Neural cell (in vitro differentiated cells): Measurements from ENCODE around the gene ADGRG3. TPM values are rescaled to one million over a fixed set of nuclear protein-coding genes. Genes with fewer than 3 reads are reported as not detected.

Experiments used
- H2AFZ ChIP-seq: fragments of 200-600, 300-800 bp; sonication (generic), shearing (Covaris generic); 2 replicates; pipeline ENCODE4 v1.6.0; 2014; ENCODE audit warnings: low read depth, mild to moderate bottlenecking, antibody characterized with exemption, low read length, moderate library complexity
- H3F3A ChIP-seq: fragments of 200-600 bp; shearing (Covaris generic); 2 replicates; pipeline ENCODE4 v1.6.1; 2016; ENCODE audit warnings: mild to moderate bottlenecking, moderate library complexity, mixed read lengths, antibody characterized with exemption, low read length; ENCODE audit not compliant: insufficient read depth, poor library complexity, severe bottlenecking
- H3K27ac ChIP-seq: fragments of 200-600, 300-800 bp; sonication (generic), shearing (Covaris generic); 2 replicates; pipeline ENCODE4 v1.5.1; 2014; ENCODE audit warnings: mild to moderate bottlenecking, low read length, moderate library complexity
- H3K27me3 ChIP-seq: fragments of 300-800, 200-600 bp; sonication (generic), shearing (Covaris generic); 2 replicates; pipeline ENCODE4 v1.6.0; 2014; ENCODE audit warnings: mild to moderate bottlenecking, low read depth, low read length, moderate library complexity; ENCODE audit not compliant: insufficient read depth
- H3K36me3 ChIP-seq: fragments of 300-800, 200-600 bp; sonication (generic), shearing (Covaris generic); 2 replicates; pipeline ENCODE4 v1.5.1; 2014; ENCODE audit warnings: mild to moderate bottlenecking, antibody characterized with exemption, low read length, moderate library complexity; ENCODE audit not compliant: insufficient read depth
- H3K4me2 ChIP-seq: fragments of 300-800, 200-600 bp; sonication (generic), shearing (Covaris generic); 2 replicates; pipeline ENCODE4 v1.6.0; 2014; ENCODE audit warnings: mild to moderate bottlenecking, low read length
- H3K4me3 ChIP-seq: fragments of 300-800, 200-600 bp; sonication (generic), shearing (Covaris generic); 2 replicates; pipeline ENCODE4 v1.5.1; 2014; ENCODE audit warnings: mild to moderate bottlenecking, low read length, moderate library complexity
- H3K79me2 ChIP-seq: fragments of 200-600 bp; shearing (Covaris generic); replicated peaks from 2 replicates; pipeline ENCODE4 v1.6.0; 2014; ENCODE audit warnings: mild to moderate bottlenecking, low read length, moderate library complexity; ENCODE audit not compliant: insufficient read depth
- H3K9ac ChIP-seq: fragments of 300-800, 200-600 bp; sonication (generic), shearing (Covaris generic); 2 replicates; pipeline ENCODE4 v1.6.1; 2016; ENCODE audit warnings: mild to moderate bottlenecking, low read length, mixed read lengths
- H3K9me2 ChIP-seq: fragments of 200-600 bp; shearing (Covaris generic); 2 replicates; pipeline ENCODE4 v1.6.1; 2016; ENCODE audit warnings: mild to moderate bottlenecking, low read length, mixed read lengths; ENCODE audit not compliant: insufficient read depth
- H3K9me3 ChIP-seq: fragments of 200-600, 300-800 bp; sonication (generic), shearing (Covaris generic); 2 replicates; pipeline ENCODE4 v1.6.1; 2016; ENCODE audit warnings: mild to moderate bottlenecking, mixed run types, low read length, moderate library complexity, mixed read lengths
- H4K20me1 ChIP-seq: fragments of 200-600 bp; shearing (Covaris generic); 2 replicates; pipeline ENCODE4 v1.6.1; 2016; ENCODE audit warnings: mild to moderate bottlenecking, mixed run types; ENCODE audit not compliant: insufficient read depth
- EP300 ChIP-seq: fragments of 450-650 bp; conservative IDR thresholded peaks from 2 replicates; pipeline ENCODE4 v1.6.1; 2014; ENCODE audit warnings: antibody characterized with exemption, mild to moderate bottlenecking, moderate library complexity; ENCODE audit not compliant: poor library complexity, severe bottlenecking
- EZH2 ChIP-seq: fragments of 200-600, 300-800 bp; shearing (Covaris generic), sonication (generic); IDR thresholded peaks from 2 replicates; pipeline ENCODE4 v1.6.1; 2014; ENCODE audit warnings: antibody characterized with exemption, low read length, borderline replicate concordance, mild to moderate bottlenecking; ENCODE audit not compliant: insufficient read depth, poor library complexity, severe bottlenecking
- MXI1 ChIP-seq: fragments of 450-650 bp; conservative IDR thresholded peaks from 2 replicates; pipeline ENCODE4 v1.6.1; 2014; ENCODE audit warnings: antibody characterized with exemption, mild to moderate bottlenecking; ENCODE audit not compliant: poor library complexity, severe bottlenecking
- POLR2AphosphoS5 ChIP-seq: IDR thresholded peaks from 2 replicates; pipeline ENCODE4 v1.6.1; 2012
- RAD21 ChIP-seq: fragments of 450-650 bp; conservative IDR thresholded peaks from 2 replicates; pipeline ENCODE4 v1.6.1; 2014; ENCODE audit warnings: antibody characterized with exemption, mild to moderate bottlenecking, moderate library complexity
- SMC3 ChIP-seq: fragments of 450-650 bp; conservative IDR thresholded peaks from 2 replicates; pipeline ENCODE4 v1.6.1; 2014; ENCODE audit warnings: antibody characterized with exemption, mild to moderate bottlenecking, moderate library complexity; ENCODE audit not compliant: poor library complexity
- TAF1 ChIP-seq: IDR thresholded peaks from 2 replicates; pipeline ENCODE4 v1.6.1; 2012; ENCODE audit warnings: low read depth
- polyA plus RNA-seq: library from polyadenylated mRNA; depleted of rRNA; stranded (reverse); fragments of >200 nt; gene quantifications from 2 replicates; pipeline ENCODE4 v1.2.3, GENCODE V29; 2014
- TF ChIP-seq, protein P1 (sequence below): IDR thresholded peaks from 2 replicates; pipeline ENCODE4 v1.6.1; 2012; ENCODE audit warnings: borderline replicate concordance
- TF ChIP-seq, protein P2 (sequence below): fragments of 450-650 bp; IDR thresholded peaks from 2 replicates; pipeline ENCODE4 v1.5.1; 2014; ENCODE audit warnings: antibody characterized with exemption, mild to moderate bottlenecking, moderate library complexity; ENCODE audit not compliant: poor library complexity, severe bottlenecking

ADGRG3 gene
- polyA plus RNA-seq, 1 donor from 2014 or later, result 0.62 TPM

DNA sequence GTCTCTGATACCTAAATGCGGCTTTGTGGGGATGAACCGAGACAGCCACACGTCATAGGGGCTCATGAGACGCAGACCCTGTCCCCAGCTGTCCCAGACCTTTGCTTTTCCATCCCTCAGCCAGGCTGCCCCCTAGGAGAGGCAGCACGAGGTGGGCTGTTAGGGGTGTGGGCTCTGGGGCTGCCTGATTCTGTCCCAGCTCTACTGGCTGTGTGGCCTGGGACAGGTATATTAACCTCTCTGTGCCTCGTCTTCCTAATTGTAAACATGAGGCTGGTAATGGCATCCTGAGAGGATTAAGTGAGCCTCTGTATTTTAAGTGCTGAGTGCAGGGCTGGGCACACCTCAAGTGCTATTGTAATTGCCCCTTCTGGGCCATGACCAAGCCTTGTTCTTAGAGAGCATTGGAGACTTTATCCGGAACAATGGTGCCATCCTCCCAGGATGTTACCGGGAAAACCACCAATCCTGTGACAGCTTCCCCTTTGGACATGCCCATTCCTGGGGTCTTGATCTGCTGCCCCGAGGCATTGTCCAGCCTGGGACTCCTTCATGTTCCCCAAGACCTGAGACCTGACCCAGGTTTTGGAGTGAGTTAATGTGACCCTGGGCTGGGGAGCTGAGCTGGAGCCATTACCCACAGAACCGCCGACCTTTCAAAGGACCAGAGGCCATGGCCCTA is 34.6 kb upstream of the ADGRG3 start:
- Histone ChIP-seq H3K27ac (no peak overlapping the region), H3F3A (no peaks in the 10 kb centered on the region), H4K20me1 (no peaks in the 10 kb centered on the region), H3K4me3 (no peak overlapping the region), H3K9ac (no peak overlapping the region), H3K79me2 (peaks cover 5% of the 10 kb centered on the region), H3K9me2 (no peaks in the 10 kb centered on the region), H2AFZ (no peak overlapping the region), H3K36me3 (no peaks in the 10 kb centered on the region), H3K4me2 (no peak overlapping the region), H3K27me3 (no peaks in the 10 kb centered on the region), H3K9me3 (no peaks in the 10 kb centered on the region)
- TF ChIP-seq, protein P1, sequence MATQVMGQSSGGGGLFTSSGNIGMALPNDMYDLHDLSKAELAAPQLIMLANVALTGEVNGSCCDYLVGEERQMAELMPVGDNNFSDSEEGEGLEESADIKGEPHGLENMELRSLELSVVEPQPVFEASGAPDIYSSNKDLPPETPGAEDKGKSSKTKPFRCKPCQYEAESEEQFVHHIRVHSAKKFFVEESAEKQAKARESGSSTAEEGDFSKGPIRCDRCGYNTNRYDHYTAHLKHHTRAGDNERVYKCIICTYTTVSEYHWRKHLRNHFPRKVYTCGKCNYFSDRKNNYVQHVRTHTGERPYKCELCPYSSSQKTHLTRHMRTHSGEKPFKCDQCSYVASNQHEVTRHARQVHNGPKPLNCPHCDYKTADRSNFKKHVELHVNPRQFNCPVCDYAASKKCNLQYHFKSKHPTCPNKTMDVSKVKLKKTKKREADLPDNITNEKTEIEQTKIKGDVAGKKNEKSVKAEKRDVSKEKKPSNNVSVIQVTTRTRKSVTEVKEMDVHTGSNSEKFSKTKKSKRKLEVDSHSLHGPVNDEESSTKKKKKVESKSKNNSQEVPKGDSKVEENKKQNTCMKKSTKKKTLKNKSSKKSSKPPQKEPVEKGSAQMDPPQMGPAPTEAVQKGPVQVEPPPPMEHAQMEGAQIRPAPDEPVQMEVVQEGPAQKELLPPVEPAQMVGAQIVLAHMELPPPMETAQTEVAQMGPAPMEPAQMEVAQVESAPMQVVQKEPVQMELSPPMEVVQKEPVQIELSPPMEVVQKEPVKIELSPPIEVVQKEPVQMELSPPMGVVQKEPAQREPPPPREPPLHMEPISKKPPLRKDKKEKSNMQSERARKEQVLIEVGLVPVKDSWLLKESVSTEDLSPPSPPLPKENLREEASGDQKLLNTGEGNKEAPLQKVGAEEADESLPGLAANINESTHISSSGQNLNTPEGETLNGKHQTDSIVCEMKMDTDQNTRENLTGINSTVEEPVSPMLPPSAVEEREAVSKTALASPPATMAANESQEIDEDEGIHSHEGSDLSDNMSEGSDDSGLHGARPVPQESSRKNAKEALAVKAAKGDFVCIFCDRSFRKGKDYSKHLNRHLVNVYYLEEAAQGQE, result no peak
- TF ChIP-seq, protein P2, sequence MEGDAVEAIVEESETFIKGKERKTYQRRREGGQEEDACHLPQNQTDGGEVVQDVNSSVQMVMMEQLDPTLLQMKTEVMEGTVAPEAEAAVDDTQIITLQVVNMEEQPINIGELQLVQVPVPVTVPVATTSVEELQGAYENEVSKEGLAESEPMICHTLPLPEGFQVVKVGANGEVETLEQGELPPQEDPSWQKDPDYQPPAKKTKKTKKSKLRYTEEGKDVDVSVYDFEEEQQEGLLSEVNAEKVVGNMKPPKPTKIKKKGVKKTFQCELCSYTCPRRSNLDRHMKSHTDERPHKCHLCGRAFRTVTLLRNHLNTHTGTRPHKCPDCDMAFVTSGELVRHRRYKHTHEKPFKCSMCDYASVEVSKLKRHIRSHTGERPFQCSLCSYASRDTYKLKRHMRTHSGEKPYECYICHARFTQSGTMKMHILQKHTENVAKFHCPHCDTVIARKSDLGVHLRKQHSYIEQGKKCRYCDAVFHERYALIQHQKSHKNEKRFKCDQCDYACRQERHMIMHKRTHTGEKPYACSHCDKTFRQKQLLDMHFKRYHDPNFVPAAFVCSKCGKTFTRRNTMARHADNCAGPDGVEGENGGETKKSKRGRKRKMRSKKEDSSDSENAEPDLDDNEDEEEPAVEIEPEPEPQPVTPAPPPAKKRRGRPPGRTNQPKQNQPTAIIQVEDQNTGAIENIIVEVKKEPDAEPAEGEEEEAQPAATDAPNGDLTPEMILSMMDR, result no peak
- TF ChIP-seq MXI1 (no peak), RAD21 (no peak), EZH2 (no peak), TAF1 (no peak), SMC3 (no peak), POLR2AphosphoS5 (no peak), EP300 (no peak)

DNA sequence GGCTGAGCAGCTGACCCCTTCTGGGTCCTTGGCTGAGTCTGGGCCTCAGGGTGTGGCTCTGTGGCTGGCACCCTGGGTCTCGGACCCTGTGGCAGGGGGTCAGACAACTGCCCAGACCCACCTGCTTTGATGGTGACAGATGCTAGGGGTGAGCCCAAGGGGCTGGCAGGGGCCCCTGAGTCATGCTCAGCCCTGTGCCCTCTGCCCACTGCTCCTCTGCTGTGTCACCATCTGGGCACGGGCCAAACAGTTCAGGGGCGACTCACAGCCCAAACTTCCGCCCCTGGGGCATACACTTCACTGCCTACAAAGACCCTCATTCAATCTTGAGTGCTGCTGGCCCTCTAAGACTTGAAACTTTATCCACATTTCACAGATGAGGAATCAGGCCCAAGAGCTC is 33.9 kb upstream of the ADGRG3 start:
- Histone ChIP-seq H3K4me2 (no peak overlapping the region), H3K27me3 (no peaks in the 10 kb centered on the region), H3K4me3 (no peak overlapping the region), H3F3A (no peaks in the 10 kb centered on the region), H3K9me2 (no peaks in the 10 kb centered on the region), H3K79me2 (peaks cover 9% of the 10 kb centered on the region), H2AFZ (no peak overlapping the region), H3K27ac (no peak overlapping the region), H3K9me3 (no peaks in the 10 kb centered on the region), H3K36me3 (no peaks in the 10 kb centered on the region), H4K20me1 (no peaks in the 10 kb centered on the region), H3K9ac (no peak overlapping the region)
- TF ChIP-seq MXI1 (no peak), EZH2 (no peak), POLR2AphosphoS5 (no peak), SMC3 (no peak), EP300 (no peak), TAF1 (no peak), RAD21 (no peak)
- TF ChIP-seq, protein P2, result no peak
- TF ChIP-seq, protein P1, result no peak
